HepG2 (cell line): ENCODE results near the gene UBQLN4. TPM values are rescaled to one million over a fixed set of nuclear protein-coding genes. Genes with fewer than 3 reads are reported as not detected.
A peak's percentile ranks its signal among the peaks of the same experiment; 100 is the strongest.

Experiments used
- ARNT2 ChIP-seq: sonication (generic); formaldehyde crosslinking; IDR thresholded peaks from 2 replicates; pipeline ENCODE4 v1.8.0; 2022; ENCODE audit warnings: mild to moderate bottlenecking, low read depth, missing genetic modification reagents, moderate library complexity
- BRD4 ChIP-seq: sonication (generic); formaldehyde crosslinking; IDR thresholded peaks from 2 replicates; pipeline ENCODE4 v1.4.0; 2020; ENCODE audit warnings: missing genetic modification reagents
- CENPX ChIP-seq: sonication (generic); formaldehyde crosslinking; IDR thresholded peaks from 2 replicates; pipeline ENCODE4 v1.9.0; 2021; ENCODE audit warnings: mild to moderate bottlenecking, missing genetic modification reagents, moderate library complexity
- ELF3 ChIP-seq: IDR thresholded peaks from 2 replicates; pipeline ENCODE4 v1.6.1; 2016; ENCODE audit warnings: missing genetic modification reagents, missing compliant biosample characterization
- MTA1 ChIP-seq: sonication (generic); formaldehyde crosslinking; IDR thresholded peaks from 2 replicates; pipeline ENCODE4 v1.4.0; 2020; ENCODE audit warnings: missing genetic modification reagents, mild to moderate bottlenecking, borderline replicate concordance
- NR1H2 ChIP-seq: sonication (generic); formaldehyde crosslinking; IDR thresholded peaks from 2 replicates; pipeline ENCODE4 v1.8.1; 2022; ENCODE audit warnings: low read depth, missing genetic modification reagents, borderline replicate concordance
- PHF21A ChIP-seq: sonication (generic); formaldehyde crosslinking; IDR thresholded peaks from 2 replicates; pipeline ENCODE4 v1.5.0; 2020; ENCODE audit warnings: mild to moderate bottlenecking, missing genetic modification reagents
- RXRB ChIP-seq: IDR thresholded peaks from 2 replicates; pipeline ENCODE4 v1.6.1; 2016; ENCODE audit warnings: borderline replicate concordance, missing genetic modification reagents, missing compliant biosample characterization
- SMARCE1 ChIP-seq: fragments of 450-650 bp; IDR thresholded peaks from 2 replicates; pipeline ENCODE4 v1.6.1; 2017; ENCODE audit warnings: borderline replicate concordance
- STAT5B ChIP-seq: sonication (generic); formaldehyde crosslinking; IDR thresholded peaks from 2 replicates; pipeline ENCODE4 v1.4.0; 2020; ENCODE audit warnings: missing genetic modification reagents
- YY1 ChIP-seq: IDR thresholded peaks from 2 replicates; pipeline ENCODE4 v1.6.1; 2011; ENCODE audit warnings: low read length, low read depth, moderate library complexity, mild to moderate bottlenecking; ENCODE audit not compliant: insufficient read depth, insufficient replicate concordance
- ZNF33B ChIP-seq: sonication (generic); formaldehyde crosslinking; IDR thresholded peaks from 2 replicates; pipeline ENCODE4 v1.5.1; 2020; ENCODE audit warnings: mild to moderate bottlenecking, missing genetic modification reagents
- polyA plus RNA-seq, 8 experiments: library from polyadenylated mRNA; depleted of rRNA in 3 of 8; stranded (reverse) in 7 of 8; unstranded in 1 of 8; fragments of >200 nt; fragmentation: Illumina TruSeq in 4 of 8; extraction: Trizol in 4 of 8; gene quantifications; 2 replicates each; pipeline versions ENCODE4 v1.2.1 to v1.2.3, GENCODE V29; 2011 to 2016; ENCODE audit warnings: low read depth in 4 of 8, missing spikeins in 1 of 8, mixed read lengths in 1 of 8; ENCODE audit not compliant: insufficient read depth in 1 of 8
- total RNA-seq, 5 experiments: library from RNA; depleted of rRNA; stranded (reverse); fragments of >200 nt; fragmentation: Illumina TruSeq; extraction: Trizol; gene quantifications; 2 replicates each; pipeline ENCODE4 v1.2.3, GENCODE V29; 2016; ENCODE audit warnings: low read depth in 1 of 5
- TF ChIP-seq, protein P1 (sequence below): sonication (generic); formaldehyde crosslinking; IDR thresholded peaks from 2 replicates; pipeline ENCODE4 v1.5.1; 2020; ENCODE audit warnings: mild to moderate bottlenecking, missing genetic modification reagents, moderate library complexity
- TF ChIP-seq, protein P2 (sequence below): sonication (generic); formaldehyde crosslinking; IDR thresholded peaks from one replicate; pipeline ENCODE4 v1.5.1; 2020; ENCODE audit warnings: mild to moderate bottlenecking, missing genetic modification reagents; ENCODE audit errors: not compliant biosample characterization

The UBQLN4 gene
- total and polyA plus RNA-seq, 2 of the 13 experiments (the other 11 are each of a cell fraction or from before 2014, with no cell fraction given): 31.5 to 39.8 TPM

DNA sequence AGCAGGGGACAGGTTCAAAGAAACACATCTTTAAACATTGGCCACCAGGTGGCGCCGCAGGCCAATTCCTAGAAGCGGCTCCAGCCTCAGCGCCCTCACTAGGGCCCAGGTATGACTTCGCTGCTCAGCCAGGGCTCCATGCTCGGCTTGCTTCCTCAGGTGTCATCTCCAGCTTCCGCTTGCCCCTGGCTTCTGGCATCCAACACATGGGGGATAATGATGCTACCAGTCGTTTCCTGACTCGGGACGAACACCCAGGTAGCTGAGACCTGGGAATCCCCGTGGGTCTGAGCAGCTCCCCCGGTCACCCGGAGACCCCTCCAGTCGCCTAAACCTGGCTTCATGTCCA lies 37.2 kb upstream of the UBQLN4 start (continued):
- TF ChIP-seq, protein P1, sequence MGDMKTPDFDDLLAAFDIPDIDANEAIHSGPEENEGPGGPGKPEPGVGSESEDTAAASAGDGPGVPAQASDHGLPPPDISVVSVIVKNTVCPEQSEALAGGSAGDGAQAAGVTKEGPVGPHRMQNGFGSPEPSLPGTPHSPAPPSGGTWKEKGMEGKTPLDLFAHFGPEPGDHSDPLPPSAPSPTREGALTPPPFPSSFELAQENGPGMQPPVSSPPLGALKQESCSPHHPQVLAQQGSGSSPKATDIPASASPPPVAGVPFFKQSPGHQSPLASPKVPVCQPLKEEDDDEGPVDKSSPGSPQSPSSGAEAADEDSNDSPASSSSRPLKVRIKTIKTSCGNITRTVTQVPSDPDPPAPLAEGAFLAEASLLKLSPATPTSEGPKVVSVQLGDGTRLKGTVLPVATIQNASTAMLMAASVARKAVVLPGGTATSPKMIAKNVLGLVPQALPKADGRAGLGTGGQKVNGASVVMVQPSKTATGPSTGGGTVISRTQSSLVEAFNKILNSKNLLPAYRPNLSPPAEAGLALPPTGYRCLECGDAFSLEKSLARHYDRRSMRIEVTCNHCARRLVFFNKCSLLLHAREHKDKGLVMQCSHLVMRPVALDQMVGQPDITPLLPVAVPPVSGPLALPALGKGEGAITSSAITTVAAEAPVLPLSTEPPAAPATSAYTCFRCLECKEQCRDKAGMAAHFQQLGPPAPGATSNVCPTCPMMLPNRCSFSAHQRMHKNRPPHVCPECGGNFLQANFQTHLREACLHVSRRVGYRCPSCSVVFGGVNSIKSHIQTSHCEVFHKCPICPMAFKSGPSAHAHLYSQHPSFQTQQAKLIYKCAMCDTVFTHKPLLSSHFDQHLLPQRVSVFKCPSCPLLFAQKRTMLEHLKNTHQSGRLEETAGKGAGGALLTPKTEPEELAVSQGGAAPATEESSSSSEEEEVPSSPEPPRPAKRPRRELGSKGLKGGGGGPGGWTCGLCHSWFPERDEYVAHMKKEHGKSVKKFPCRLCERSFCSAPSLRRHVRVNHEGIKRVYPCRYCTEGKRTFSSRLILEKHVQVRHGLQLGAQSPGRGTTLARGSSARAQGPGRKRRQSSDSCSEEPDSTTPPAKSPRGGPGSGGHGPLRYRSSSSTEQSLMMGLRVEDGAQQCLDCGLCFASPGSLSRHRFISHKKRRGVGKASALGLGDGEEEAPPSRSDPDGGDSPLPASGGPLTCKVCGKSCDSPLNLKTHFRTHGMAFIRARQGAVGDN (CRISPR knock-in tag): peak; percentile 71
- TF ChIP-seq, protein P2, sequence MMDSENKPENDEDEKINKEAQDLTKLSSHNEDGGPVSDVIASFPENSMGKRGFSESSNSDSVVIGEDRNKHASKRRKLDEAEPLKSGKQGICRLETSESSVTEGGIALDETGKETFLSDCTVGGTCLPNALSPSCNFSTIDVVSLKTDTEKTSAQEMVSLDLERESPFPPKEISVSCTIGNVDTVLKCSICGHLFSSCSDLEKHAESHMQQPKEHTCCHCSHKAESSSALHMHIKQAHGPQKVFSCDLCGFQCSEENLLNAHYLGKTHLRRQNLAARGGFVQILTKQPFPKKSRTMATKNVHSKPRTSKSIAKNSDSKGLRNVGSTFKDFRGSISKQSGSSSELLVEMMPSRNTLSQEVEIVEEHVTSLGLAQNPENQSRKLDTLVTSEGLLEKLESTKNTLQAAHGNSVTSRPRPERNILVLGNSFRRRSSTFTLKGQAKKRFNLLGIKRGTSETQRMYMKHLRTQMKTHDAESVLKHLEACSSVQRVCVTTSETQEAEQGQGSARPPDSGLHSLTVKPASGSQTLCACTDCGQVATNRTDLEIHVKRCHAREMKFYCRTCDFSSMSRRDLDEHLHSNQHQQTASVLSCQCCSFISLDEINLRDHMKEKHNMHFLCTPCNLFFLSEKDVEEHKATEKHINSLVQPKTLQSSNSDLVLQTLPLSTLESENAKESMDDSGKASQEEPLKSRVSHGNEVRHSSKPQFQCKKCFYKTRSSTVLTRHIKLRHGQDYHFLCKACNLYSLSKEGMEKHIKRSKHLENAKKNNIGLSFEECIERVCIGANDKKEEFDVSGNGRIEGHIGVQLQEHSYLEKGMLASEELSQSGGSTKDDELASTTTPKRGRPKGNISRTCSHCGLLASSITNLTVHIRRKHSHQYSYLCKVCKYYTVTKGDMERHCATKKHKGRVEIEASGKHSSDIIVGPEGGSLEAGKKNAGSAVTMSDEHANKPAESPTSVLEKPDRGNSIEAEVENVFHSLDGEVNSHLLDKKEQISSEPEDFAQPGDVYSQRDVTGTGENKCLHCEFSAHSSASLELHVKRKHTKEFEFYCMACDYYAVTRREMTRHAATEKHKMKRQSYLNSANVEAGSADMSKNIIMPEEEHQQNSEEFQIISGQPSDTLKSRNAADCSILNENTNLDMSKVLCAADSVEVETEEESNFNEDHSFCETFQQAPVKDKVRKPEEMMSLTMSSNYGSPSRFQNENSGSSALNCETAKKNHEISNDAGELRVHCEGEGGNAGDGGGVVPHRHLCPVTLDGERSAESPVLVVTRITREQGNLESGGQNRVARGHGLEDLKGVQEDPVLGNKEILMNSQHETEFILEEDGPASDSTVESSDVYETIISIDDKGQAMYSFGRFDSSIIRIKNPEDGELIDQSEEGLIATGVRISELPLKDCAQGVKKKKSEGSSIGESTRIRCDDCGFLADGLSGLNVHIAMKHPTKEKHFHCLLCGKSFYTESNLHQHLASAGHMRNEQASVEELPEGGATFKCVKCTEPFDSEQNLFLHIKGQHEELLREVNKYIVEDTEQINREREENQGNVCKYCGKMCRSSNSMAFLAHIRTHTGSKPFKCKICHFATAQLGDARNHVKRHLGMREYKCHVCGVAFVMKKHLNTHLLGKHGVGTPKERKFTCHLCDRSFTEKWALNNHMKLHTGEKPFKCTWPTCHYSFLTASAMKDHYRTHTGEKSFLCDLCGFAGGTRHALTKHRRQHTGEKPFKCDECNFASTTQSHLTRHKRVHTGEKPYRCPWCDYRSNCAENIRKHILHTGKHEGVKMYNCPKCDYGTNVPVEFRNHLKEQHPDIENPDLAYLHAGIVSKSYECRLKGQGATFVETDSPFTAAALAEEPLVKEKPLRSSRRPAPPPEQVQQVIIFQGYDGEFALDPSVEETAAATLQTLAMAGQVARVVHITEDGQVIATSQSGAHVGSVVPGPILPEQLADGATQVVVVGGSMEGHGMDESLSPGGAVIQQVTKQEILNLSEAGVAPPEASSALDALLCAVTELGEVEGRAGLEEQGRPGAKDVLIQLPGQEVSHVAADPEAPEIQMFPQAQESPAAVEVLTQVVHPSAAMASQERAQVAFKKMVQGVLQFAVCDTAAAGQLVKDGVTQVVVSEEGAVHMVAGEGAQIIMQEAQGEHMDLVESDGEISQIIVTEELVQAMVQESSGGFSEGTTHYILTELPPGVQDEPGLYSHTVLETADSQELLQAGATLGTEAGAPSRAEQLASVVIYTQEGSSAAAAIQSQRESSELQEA: no peak
- TF ChIP-seq PHF21A (no peak), MTA1 (CRISPR knock-in tag) (no peak), ZNF33B (CRISPR knock-in tag) (no peak), RXRB (0 out of 2 replicates have a peak, but pooled peaks have one; percentile 18), STAT5B (no peak), ELF3 (CRISPR knock-in tag) (0 out of 2 replicates have a peak, but pooled peaks have one; percentile 22), SMARCE1 (no peak), CENPX (no peak), BRD4 (CRISPR knock-in tag) (no peak), YY1 (peak; percentile 38), ARNT2 (CRISPR knock-in tag) (no peak), NR1H2 (CRISPR knock-in tag) (no peak)
